ENCODE results near the gene ZIC2.
"Not testable (repeated sequence)": the region's sequence is repeated elsewhere in the genome, so short reads cannot be mapped to it uniquely, and the experiment has no call there.

The ZIC2 gene

DNA sequence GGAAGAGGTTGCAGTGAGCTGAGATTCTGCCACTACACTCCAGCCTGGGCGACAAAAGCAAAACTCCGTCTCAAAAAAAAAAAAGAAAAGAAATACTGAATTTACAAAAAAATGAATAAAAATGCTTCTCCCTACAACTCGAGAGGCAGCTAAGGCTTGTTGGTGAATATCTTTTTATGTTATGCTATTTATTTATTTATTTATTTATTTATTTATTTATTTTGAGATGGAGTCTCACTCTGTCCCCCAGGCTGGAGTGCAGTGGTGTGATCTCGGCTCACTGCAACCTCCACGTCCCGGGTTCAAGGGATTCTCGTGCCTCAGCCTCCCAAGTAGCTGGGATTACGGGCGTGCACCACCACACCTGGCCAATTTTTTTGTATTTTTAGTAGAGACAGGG is 51.1 kb downstream of the ZIC2 start:
- not testable (repeated sequence) for DNase-seq

DNA sequence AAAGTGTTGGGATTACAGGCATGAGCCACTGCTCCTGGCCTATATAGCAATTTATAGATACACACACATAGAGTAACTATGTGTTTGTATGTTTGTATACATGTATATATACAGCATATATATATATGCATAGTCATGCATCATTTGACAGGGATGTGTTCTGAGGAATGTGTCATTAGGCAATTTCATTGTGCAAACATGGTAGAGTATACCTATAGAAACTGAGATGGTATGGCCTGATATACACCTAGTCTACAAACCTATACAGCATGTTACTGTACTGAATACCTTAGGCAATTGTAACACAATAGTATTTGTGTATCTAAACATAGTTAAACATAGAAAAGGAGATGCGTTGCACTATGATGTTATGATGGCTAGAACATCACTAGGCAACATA is 54.4 kb downstream of the ZIC2 start:
- no peak for DNase-seq
